GM10248 (cell line): Measurements from ENCODE around the gene TPP2.

Experiments used
- CTCF ChIA-PET: fragments of 300-600 bp; sonication (Branson Sonifier 250); formaldehyde crosslinking; extraction: SDS; loops from one replicate; lab custom pipeline; 2021; ENCODE audit warnings: antibody characterized with exemption; lab: Yijun Ruan, JAX
- POLR2A ChIA-PET: fragments of 350-650 bp; sonication (Branson Sonifier 250); formaldehyde crosslinking; extraction: SDS; loops from one replicate; lab custom pipeline; 2020; ENCODE audit warnings: antibody characterized with exemption; lab: Yijun Ruan, JAX
- DNase-seq: peaks from one replicate; pipeline ENCODE4 v3.0.0; 2012; ENCODE audit errors: extremely low spot score
- TF ChIP-seq, protein P1 (sequence below): IDR thresholded peaks from 2 replicates; pipeline ENCODE4 v1.5.1; 2012; ENCODE audit warnings: mild to moderate bottlenecking, low read depth; ENCODE audit errors: extremely low read depth, missing control alignments, control extremely low read depth

TPP2 gene

DNA sequence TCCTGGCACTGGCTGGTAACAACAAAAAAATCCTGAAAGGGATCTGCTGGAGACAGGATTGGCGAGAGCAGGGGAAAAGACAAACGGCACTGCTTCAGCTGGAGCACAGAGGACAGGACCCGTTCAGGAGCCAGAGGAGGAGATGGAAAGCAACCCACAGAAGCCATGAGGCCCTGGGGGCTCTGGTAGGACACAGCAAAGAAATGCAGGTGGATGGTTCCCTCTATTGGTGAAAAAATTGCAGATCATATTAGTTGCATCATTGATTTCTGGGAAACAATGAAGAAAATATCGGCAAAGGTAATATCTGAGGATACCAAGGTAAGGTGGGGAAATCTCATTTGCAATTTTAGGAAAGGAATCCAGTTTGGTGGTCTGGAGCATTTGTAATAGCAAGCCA lies 25.7 kb upstream of the TPP2 start:
- DNase-seq: no peak
- POLR2A ChIA-PET: no interaction called here
- TF ChIP-seq, protein P1, sequence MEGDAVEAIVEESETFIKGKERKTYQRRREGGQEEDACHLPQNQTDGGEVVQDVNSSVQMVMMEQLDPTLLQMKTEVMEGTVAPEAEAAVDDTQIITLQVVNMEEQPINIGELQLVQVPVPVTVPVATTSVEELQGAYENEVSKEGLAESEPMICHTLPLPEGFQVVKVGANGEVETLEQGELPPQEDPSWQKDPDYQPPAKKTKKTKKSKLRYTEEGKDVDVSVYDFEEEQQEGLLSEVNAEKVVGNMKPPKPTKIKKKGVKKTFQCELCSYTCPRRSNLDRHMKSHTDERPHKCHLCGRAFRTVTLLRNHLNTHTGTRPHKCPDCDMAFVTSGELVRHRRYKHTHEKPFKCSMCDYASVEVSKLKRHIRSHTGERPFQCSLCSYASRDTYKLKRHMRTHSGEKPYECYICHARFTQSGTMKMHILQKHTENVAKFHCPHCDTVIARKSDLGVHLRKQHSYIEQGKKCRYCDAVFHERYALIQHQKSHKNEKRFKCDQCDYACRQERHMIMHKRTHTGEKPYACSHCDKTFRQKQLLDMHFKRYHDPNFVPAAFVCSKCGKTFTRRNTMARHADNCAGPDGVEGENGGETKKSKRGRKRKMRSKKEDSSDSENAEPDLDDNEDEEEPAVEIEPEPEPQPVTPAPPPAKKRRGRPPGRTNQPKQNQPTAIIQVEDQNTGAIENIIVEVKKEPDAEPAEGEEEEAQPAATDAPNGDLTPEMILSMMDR: no peak
- CTCF ChIA-PET: interaction anchor here (1.0 to 4.4 kb wide), 6 partner anchors 8 to 111 kb away, joined by 3 to 16 read pairs (median 4); no protein-coding TSS in a partner anchor

DNA sequence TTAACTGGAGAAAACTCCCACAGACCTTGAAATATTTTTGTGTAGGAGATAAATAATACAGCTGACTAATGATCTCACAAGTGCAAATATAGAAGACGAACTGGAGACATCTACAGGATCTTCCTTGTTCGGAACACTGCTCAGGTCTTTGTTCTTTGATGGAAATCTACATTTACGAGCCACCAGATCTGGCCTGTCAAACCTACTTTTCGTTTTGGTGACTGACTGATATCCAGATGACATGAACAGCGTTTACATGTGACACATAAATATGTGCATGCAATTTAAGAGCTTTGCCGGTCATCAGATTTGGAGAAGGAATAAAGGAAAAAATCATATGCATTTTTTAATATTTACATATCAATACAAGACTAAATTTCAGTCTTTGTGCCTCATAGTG lies 24.5 kb upstream of the TPP2 start:
- POLR2A ChIA-PET: no interaction called here
- no peak for DNase-seq
- CTCF ChIA-PET: interaction anchor here (0.8 to 4.4 kb wide), 6 partner anchors 7 to 19 kb away, joined by 3 to 16 read pairs (median 4); no protein-coding TSS in a partner anchor
- TF ChIP-seq, protein P1: no peak

DNA sequence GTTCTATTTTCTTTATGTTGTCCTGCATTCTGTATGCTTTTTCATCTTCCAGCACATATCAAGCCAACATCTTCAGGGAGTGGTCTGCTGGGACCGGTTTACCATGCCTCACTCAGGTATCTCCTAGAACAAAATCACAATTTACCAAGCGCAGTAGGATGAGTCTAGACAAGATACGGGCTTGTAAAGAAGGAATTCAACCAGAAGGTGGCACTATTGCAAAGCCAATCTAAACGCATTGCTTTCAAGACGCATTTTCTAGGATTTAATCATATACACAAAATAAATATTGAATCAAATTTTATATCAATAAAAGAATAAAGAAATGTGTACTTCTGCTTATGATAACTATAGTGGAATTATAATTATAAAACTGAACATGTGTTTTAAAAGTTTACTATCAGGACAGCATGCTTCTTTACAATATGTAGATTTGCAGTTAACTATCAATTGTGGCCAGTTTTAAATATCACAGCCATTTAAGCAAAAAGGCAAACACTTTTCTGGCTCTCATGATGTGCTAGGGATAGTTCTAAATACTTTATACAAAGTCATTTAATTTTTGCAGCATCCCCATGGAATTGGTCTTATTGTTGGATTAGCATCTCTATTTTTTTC lies 16.1 kb upstream of the TPP2 start:
- CTCF ChIA-PET: interaction anchor here (0.7 to 8.1 kb wide), 25 partner anchors 9 to 293 kb away, joined by 3 to 103 read pairs (median 5); partner anchors contain the start of genes ERCC5, TEX30 and TPP2
- TF ChIP-seq, protein P1: peak; percentile 69
- DNase-seq: peak; percentile 50
- POLR2A ChIA-PET: no interaction called here

DNA sequence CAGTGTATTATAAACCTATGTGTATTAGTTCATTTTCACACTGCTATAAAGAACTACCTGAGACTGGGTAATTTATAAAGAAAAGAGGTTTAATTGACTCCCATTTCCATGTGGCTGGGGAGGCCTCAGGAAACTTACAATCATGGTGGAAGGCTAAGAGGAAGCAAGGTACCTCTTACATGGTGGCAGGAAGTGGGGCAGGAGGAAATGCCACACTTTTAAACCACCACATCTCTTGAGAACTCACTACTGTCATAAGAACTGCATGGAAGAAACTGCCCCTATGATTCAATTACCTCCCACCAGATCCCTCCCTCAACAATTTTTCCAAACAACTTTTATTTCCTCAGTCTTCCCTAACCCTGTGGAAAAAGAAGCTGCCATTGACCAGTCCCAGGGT lies 14.5 kb upstream of the TPP2 start:
- DNase-seq: no peak
- POLR2A ChIA-PET: no interaction called here
- CTCF ChIA-PET: interaction anchor here (1.0 to 8.1 kb wide), 14 partner anchors 8 to 288 kb away, joined by 3 to 103 read pairs (median 8); partner anchors contain the start of genes ERCC5, TEX30 and TPP2
- TF ChIP-seq, protein P1: no peak

DNA sequence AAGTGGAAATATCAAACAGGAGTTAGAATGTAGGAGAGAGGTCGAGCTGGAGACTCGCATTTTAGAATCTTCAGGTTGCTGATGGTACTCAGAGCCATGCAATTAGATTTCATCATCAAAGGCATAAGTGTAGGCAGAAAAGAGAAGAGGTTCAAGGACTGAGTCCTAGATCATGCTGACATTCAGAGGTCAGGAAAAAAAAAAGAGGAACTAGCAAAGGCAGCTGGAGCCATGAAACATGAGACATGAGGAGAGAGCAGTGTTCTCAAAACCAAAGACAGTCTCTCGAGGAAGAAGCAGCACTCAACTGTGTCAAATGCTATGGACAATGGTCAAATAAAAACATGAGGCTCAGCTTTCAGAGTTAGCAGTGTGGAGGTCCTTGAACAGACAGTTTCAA lies 12.4 kb upstream of the TPP2 start:
- TF ChIP-seq, protein P1: no peak
- POLR2A ChIA-PET: no interaction called here
- DNase-seq: no peak
- CTCF ChIA-PET: interaction anchor here (1.2 to 8.1 kb wide), 5 partner anchors 9 to 286 kb away, joined by 4 to 103 read pairs (median 6); partner anchors contain the start of genes ERCC5 and TPP2

DNA sequence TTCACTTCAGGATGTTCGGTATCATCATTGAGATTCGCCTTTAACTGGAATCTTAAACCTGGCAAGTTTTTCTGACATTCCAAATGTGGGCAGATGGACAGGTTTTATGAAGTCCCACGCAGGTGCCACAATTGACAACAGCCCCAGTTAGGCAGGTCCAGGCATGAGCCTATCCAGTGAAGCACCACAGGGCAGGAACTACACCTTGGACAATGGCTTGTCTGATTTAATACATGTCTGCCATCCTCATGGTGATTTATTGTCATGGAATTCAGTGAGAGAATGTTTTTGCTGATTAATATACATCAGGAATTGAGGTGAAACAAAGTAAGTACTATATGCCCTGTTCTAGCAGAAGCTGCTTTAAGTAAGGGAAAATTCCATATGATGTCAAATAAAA lies 10.2 kb upstream of the TPP2 start:
- ChIA-PET POLR2A (no interaction called here), CTCF (interaction anchor here (0.6 to 8.1 kb wide), 4 partner anchors 6 to 284 kb away, joined by 3 to 103 read pairs (median 4); partner anchors contain the start of gene TPP2)
- TF ChIP-seq, protein P1: no peak

More for the DNA sequence above, 10.2 kb upstream of the TPP2 start:
- no peak for DNase-seq
